ENCODE results near the gene FCAR.
"Not testable (repeated sequence)": the region's sequence is repeated elsewhere in the genome, so short reads cannot be mapped to it uniquely, and the experiment has no call there.

FCAR gene

GRCh38 chr19:54873990-54874389 lies at the start of gene FCAR:
FCAR (plus strand) TSS chr19:54874235; CDS start chr19:54874290, 55 bp downstream.
- DNase-seq (ENCODE audit: low read depth) = no peak

- DNase-seq (ENCODE audit: low read depth) = not testable (repeated sequence)
Observed at GRCh38 chr19:54824416-54824815, 49.6 kb upstream of the FCAR start.

- DNase-seq (ENCODE audit: low read depth) = not testable (repeated sequence)
Observed at GRCh38 chr19:54825326-54825725, 48.7 kb upstream of the FCAR start.

DNA sequence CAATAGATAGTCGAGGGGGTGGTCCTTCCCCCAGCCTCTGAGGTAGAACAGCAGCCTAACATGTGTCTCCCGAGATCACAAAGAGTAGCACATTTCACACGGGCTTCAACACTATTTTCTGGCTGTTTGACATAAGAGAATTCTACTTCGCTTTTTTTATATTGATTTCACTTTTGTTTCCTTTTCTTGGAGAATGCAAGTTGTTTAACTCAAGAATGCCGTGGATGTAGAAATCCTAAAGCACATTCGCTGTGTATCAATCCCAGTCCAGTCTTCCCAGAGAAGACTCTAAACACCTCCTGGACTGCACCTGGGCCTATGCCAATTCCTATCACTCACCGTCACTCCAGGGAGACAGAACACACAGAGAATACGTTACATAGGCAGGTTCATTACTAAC lies 46.0 kb upstream of the FCAR start:
- not testable (repeated sequence) for DNase-seq (ENCODE audit: low read depth)

DNA sequence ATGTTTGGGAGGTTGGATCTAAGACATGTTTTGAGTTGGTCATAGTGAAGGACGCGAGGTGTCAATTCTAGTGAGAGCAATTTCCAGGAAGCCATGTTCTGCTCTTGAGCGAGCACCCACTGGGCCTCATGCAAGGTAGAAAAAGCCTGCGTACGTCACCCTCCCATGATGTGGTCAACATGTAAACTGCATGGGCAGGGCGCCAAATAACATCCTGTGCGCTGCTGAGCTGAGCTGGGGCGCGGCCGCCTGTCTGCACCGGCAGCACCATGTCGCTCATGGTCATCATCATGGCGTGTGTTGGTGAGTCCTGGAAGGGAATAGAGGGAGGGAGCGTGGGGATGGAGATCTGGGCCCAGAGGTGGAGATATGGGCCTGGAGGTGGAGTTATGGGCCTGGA lies 41.5 kb upstream of the FCAR start, which contains the start of gene KIR2DS4:
TSS of gene KIR2DS4 (plus strand) at position 181 of the 400 bp plus-strand sequence.
- not testable (repeated sequence) for DNase-seq (ENCODE audit: low read depth)

- DNase-seq (ENCODE audit: low read depth) = not testable (repeated sequence)
Observed at GRCh38 chr19:54835126-54835525, 38.9 kb upstream of the FCAR start.

- not testable (repeated sequence) for DNase-seq (ENCODE audit: low read depth)
Observed at GRCh38 chr19:54837522-54837921, 36.5 kb upstream of the FCAR start.

GRCh38 chr19:54843171-54843570 lies 30.9 kb upstream of the FCAR start:
- DNase-seq (ENCODE audit: low read depth) = not testable (repeated sequence)

- DNase-seq (ENCODE audit: low read depth) = not testable (repeated sequence)
Observed at GRCh38 chr19:54850061-54850640, 23.9 kb upstream of the FCAR start, which contains the start of gene KIR3DL2. KIR3DL2 (plus strand) TSS chr19:54850443; CDS start chr19:54850476, 33 bp downstream.

- no peak for DNase-seq (ENCODE audit: low read depth)
Observed at GRCh38 chr19:54850930-54851329, 23.1 kb upstream of the FCAR start.

DNA sequence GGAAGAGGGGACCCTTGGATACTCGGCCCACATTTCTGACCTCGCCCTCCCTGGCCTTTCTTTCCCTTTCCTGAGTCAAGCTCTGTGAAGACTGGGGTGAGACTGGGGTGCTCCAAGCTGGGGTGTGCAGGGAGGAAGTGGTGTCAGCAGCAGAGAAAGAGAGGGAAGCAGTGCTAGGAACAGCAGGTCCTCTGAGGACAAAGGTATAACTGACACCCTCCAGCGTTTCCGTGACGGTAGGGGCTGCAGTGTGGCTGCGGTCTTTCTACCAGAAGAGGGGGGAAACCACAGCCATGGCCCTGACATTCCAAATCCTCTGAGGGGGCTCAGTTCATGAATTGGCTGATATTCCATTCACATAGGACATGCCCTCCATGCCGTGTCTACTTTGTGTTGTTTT lies 22.7 kb upstream of the FCAR start:
- DNase-seq (ENCODE audit: low read depth) = no peak

DNA sequence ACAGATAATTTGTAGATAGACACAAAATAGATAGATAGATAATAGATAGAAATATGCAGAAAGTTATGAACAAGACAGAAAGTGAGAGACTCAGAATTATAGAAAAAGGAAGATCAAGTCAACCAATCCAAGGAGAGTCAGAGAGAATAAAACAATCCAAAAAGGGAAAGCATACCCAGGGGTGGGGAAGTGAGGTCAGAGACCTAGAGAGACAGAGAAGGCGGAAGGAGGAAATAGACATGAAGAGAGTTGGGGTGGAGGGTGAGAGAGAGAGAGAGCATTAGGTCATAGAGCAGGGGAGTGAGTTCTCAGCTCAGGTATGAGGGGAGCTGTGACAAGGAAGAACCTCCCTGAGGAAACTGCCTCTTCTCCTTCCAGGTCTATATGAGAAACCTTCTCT lies 18.8 kb upstream of the FCAR start:
- DNase-seq (ENCODE audit: low read depth) = not testable (repeated sequence)

DNA sequence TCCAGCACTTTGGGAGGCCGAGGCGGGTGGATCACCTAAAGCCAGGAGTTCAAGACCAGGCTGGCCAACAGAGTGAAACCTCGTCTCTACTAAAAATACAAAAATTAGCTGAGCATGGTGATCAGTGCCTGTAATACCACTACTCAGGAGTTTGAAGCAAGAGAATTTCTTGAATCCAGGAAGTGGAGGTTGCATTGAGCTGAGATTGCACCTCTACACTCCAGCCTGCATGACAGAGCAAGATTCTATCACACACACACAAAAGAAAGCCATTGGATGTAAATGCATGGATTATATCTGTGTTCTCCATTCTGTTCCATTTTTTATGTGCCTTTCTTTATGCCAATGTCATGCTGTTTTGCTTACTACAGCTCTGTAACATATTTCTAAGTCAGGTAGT lies 15.6 kb upstream of the FCAR start:
- not testable (repeated sequence) for DNase-seq (ENCODE audit: low read depth)

DNA sequence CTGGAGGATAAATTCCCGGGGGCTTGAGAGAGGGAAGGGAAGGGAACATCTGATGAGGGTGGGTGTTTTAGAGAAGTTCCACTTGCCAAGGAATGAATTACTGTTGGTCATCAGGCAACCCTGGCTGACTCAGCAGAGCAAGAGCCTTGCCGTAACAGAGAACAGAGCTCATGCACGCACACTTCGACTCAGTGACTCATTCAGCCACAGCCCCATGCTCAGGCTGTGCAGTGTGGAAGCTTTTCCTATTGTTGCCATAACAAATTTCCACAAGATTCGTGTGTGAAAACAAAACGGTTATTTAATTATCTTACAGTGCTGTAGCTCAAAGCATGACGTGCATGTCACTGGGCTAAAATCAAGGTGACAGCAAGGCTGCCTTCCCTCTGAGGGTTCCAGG lies 14.6 kb upstream of the FCAR start:
- DNase-seq (ENCODE audit: low read depth) = not testable (repeated sequence)

GRCh38 chr19:54863459-54863858 lies 10.6 kb upstream of the FCAR start:
- not testable (repeated sequence) for DNase-seq (ENCODE audit: low read depth)

DNA sequence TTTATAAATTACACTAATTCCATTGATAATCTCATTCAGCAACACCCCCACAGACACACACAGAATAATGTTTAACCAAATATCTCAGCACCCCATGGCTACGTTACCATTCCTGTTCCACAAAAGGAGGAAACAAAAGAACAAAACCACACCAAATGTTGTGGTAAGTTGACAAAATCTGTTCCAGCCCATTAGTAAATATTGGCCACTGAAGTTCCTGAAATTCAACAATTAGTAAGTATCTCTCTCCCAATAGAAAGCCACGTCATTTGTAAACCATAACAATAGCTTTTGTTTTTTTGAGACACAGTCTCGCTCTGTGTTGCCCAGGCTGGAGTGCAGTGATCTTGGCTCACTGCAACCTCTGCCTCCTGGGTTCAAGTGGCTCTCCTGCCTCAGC lies 2.3 kb upstream of the FCAR start:
- DNase-seq (ENCODE audit: low read depth) = no peak

GRCh38 chr19:54875506-54875905 lies 1.5 kb downstream of the FCAR start:
- DNase-seq (ENCODE audit: low read depth) = no peak

GRCh38 chr19:54877471-54877870 lies 3.4 kb downstream of the FCAR start:
- DNase-seq (ENCODE audit: low read depth) = no peak

DNA sequence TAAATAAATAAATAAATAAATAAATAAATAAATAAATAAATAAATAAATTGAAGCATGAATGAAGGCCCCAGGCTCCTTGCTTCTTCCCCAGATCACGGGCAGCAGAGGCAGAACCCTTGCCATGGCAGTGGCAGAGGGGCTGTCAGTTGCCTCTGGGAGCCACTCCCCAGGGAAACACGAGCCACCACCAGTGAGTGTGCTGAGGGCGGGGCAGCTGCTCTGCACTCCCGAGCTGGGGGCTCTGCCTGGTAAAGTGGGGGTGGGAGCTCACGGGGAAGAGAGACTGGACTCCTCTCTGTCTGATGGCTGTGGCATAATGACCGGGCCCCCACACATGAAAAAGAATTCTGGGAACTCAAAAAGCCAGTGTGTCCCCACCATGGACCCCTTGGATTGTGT lies 7.8 kb downstream of the FCAR start:
- no peak for DNase-seq (ENCODE audit: low read depth)

- no peak for DNase-seq (ENCODE audit: low read depth)
Observed at GRCh38 chr19:54882758-54883157, 8.7 kb downstream of the FCAR start.

DNA sequence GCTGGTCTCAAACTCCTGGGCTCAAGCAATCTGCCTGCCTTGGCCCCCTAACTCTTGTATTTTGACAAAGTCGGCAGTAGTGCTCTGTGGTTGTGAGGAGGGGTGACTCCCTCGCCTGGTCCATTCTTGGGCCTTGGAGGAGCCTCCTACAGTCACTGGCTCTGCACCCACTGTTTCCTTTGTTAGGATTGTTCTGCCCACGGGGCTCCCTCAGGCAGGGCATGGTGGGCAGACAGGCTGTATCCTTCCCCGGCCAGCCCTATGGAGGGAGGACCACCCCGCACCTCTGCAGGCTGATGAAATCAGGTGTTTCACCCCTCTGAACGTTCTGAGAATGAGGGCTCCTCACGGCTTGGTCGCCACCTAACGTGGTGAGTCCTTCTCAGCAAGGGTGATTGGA lies 9.2 kb downstream of the FCAR start:
- DNase-seq (ENCODE audit: low read depth) = no peak

DNA sequence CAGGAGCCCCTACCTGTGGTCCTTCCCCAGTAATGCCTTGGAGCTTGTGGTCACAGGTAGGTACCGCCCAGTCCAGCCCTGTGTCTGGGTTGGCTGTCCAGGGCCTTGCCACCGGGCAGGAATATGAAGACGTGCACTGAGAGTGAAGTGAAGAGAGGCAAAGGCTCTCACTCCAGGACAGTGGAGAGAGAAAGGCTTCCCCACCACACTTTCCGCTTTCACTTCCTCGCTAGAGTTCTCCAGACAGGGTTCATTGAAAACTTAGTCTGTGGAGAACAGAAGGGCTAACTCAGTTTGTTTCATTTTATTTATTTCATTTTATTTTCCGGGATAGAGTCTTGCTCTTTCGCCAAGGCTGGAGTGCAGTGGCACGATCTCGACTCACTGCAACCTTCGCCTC lies 14.2 kb downstream of the FCAR start:
- no peak for DNase-seq (ENCODE audit: low read depth)

DNA sequence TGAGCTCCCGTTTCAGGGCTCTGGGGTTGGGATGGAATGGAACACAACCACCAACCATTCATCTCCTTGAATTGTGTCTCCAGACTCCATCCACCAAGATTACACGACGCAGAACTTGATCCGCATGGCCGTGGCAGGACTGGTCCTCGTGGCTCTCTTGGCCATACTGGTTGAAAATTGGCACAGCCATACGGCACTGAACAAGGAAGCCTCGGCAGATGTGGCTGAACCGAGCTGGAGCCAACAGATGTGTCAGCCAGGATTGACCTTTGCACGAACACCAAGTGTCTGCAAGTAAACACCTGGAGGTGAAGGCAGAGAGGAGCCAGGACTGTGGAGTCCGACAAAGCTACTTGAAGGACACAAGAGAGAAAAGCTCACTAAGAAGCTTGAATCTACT lies 15.5 kb downstream of the FCAR start:
- DNase-seq (ENCODE audit: low read depth) = no peak

- no peak for DNase-seq (ENCODE audit: low read depth)
Observed at GRCh38 chr19:54893406-54893805, 19.4 kb downstream of the FCAR start.
